ENCODE results near the gene C8B.

C8B gene

GRCh38 chr1:56927986-56928385 lies 37.8 kb downstream of the C8B start:
- no peak for DNase-seq

GRCh38 chr1:56927171-56927570 lies 38.6 kb downstream of the C8B start:
- no peak for DNase-seq

GRCh38 chr1:56925193-56925592 lies 40.6 kb downstream of the C8B start:
- no peak for DNase-seq

DNA sequence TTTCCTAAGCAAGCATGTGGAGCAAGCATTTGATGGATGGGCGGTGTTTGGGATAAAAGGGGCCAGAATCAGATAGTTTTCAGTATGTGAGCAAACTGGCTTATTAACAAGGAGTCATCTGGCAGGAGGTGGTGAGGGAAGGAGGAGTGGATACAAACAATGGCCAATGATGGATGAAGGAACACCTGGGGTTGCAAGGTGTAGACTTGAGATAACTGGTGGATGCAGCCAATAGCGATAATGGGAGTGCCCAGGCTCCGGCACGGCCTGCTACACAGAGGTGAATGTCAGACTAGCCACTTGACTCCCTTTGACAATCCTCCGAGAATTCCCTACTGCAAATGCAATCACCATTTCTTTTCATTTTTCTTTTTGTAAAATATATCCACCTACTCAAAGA lies 41.7 kb downstream of the C8B start:
- no peak for DNase-seq

GRCh38 chr1:56923201-56923600 lies 42.6 kb downstream of the C8B start:
- no peak for DNase-seq

DNA sequence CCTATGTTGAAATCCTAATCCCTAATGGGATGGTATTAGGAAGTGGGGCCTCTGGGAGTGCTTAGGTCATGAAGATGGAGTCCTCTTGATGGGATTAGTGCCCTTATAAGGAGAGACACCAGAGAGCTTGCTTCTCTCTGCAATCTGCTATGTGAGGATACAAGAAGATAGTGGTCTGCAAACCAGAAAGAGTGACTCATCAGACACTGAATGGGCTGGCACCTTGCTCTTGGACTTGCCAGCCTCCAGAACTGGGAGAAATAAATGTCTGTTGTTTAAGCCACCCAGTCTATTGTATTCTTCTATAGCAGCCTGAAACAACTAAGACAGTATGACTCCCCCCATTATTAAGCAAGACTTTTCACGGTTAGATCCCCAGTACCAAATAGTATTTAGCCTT lies 43.3 kb downstream of the C8B start:
- no peak for DNase-seq

GRCh38 chr1:56922070-56922469 lies 43.7 kb downstream of the C8B start:
- no peak for DNase-seq

GRCh38 chr1:56921479-56921878 lies 44.3 kb downstream of the C8B start:
- DNase-seq, result no peak

DNA sequence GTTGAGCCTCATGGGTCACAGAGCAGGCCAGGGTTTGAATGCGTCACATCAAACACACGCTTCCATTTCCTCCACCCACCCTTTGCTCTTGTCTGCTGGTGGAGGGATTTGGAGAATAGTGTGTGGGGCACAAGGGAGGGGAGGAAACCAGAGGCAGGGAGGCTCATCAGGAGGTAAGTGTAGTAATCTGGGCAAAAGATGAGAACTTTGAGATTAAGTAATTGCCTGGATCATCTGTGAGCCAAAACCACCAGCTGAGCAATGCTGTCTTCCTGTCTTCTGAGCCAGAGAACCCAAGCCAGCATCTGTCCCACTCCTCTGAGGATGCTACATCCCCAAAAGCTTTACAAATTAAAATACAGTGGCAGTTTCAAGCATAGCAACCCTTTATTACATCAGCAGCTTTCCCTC lies 45.2 kb downstream of the C8B start:
- no peak for DNase-seq

GRCh38 chr1:56917356-56917755 lies 48.5 kb downstream of the C8B start:
- no peak for DNase-seq

DNA sequence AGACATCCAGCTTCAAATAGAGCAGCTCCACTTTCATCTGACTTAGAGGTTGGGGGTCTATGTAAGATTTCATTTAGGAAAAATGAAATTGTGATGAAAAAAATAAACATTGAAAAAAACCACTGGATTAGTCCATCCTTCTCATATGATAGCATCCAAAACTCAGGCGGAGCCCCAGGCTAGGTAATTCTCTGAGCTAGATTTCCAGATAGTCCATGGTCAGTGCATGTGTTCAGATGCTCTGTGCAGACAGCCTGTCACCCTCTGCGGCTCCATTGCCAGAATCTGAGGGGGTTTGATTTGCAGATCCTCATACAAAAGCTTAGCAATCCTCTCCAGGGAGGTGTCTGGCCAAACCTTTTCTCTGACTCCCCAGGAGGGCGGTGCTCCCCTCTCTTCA lies 49.2 kb downstream of the C8B start:
- no peak for DNase-seq

DNA sequence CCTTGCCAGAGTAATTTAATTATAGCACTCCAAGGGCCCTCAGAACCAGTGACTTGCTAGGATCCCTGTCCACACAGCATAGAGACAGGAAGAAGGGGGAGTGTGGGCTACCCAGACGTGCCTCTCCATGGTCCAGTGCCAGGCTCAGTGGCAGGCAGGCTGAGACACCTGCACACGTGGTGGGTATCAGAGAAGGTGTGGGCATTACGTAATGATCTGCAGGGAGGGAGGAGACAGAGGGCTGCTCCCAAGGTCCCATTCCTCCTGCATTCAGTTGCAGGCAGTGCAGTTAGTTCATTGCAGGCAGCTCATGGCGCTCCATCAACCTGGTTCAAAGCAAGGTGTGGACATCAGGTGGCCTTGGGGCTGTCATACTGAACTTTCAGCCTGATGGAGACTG lies 49.9 kb downstream of the C8B start:
- DNase-seq, result peak in 1 of 3 experiments; percentile 83

- DNase-seq, result no peak
These were observed 53.5 kb downstream of the C8B start for GRCh38 chr1:56912325-56912724.

DNA sequence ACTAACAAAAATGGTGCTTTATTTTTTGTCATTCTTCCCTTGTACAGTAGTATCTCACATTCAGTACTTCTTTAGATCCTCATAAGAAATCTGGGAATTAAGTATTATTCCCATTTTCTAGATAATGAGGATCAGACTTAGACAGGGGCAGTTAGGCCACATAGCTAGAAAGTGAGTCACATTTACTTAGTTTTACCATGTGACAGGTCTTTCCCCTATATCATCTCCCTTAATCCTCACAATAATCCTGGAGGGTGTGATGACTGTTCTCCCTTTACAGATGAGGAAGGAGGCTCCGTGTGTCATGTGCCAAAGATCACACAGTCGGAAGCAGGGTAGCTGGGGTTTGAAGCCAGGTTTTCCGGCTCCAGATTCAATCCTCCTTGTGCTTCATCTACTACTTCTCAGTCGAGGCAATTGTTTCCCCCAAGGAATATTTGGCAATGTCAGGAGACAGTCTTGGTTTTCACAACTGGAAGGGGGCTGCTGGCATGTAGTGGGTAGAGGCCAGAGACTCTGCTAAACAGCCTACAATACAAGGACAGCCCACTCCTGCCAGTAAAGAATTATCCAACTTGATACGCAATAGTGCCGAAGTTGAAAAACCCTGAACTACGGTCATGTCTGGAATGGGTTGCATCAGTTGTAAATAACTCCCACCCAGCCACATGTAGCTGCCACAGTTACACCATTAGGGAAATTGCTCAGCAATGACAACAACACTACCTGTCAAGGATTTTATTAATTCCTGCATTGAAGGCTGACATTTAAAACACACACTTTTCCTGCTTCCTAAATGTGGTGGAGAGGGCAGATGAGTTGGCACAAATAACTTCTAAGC lies 54.5 kb downstream of the C8B start:
- DNase-seq, result no peak

DNA sequence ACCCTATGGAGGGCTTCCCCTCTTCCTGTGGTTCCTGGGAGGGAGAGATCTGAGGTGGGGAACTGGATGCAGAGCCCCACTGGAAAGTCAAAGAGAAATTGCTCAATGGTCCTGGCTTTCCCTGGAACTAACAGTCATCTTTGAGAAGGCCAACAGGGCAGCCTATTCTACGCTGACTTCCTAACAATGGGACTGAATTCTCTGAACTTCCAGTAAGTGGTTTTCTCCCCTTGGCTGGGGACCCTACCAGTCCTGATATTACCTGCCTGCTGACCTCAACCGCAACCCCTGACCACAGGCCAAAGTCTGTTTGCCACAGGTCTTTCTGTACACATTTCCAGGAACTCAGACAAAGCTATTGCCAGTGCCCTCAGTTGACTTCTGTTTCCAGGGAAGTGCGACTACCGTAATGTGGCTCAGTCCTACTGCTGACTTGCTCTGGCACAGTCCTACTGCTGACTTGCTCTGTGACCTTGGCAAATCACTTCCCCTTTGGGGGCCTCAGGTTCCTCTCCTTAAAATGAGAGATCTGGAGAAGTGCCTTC lies 55.3 kb downstream of the C8B start:
- no peak for DNase-seq

- DNase-seq, result no peak
These were observed 57.1 kb downstream of the C8B start for GRCh38 chr1:56908619-56909221.

DNA sequence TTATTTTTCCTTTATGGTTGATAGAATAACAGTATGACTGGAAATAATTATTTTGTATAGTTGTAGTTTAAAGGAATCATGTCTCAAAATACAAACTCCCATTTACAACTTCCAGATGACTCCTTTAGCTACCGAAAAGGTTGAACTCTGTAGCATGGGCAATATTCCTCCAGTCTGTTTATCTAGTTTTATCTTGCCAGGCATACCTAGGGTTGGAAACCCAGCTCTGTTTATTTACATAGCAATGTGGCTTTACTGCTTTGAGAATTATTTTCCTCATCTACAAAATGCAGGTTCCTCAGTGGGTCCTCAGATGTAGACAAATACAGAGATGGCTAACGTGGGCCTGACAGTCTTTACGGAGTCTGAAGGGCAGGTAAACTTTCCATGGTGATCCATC lies 60.1 kb downstream of the C8B start:
- no peak for DNase-seq

DNA sequence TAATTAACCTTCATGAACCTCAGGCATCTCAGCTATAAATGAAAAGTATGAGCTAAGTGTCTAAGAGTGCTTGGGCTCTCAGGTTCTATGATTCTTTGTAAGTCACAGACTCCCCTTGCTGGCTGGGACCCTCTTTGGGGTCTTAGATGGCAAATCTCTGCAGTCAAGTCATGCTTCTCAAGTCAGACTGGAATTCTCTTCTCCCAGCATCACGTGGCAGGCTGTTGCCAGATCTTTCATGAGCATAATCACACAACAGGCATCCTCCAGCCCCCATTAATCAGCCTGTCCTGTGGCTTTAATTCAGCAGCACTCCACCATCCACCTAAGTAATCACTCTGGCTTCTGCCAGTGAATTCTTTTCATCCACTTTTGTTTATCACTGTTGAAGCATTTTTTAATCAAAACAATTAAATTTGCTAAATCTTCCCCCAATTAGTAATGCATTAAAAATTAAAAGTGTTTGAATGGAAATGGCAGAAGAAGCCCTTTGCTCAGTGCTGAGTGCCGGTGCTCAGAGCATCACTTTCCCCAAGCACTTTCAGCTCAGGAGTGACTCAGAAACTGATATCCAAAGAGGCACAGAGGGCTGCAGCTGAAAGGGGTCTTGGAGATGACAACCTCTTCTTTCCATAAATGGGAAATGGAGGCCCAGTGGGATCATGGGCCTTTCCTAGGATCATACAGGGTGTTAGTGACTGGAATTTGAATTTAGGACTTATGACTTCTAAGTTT lies 61.0 kb downstream of the C8B start:
- no peak for DNase-seq

DNA sequence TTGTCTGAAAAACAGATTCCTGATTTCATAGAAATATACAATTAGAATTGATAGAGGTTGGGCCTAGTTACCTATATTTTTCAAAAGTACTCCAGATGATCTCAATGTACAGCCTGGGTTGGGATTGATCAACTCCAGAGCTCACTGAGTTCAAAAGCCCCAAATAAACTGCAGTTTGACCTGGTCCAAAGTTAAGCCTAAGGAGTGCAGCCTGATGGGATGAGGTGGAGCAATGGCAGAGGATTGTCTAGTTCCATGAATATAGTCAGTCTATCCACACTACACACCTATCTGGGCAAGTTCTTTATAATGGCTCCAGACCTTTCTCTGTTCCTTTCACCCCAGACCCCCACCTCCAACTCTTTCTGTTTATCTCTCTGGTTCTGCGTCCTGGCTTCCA lies 62.0 kb downstream of the C8B start:
- no peak for DNase-seq

DNA sequence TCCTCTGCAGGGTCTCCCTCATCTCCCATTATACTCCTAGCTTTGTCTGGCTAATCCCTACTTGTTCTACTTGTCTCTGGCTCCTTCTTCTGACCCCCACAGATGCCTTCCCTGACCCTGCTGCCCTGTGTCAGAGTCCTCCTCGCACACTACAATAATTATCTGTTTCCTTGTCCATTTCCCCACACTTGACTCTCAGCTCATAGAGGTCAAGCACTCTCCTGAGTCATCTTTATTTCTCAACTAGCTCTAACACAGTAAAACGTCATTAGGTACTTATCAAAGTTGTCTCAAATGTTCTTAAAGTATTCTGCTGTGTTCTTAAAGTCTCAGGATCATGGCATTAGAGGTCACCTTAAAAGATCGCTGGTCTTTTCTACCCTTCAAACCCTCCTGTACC lies 64.1 kb downstream of the C8B start:
- DNase-seq, result no peak

- DNase-seq, result no peak
These were observed 66.9 kb downstream of the C8B start for GRCh38 chr1:56898879-56899278.

DNA sequence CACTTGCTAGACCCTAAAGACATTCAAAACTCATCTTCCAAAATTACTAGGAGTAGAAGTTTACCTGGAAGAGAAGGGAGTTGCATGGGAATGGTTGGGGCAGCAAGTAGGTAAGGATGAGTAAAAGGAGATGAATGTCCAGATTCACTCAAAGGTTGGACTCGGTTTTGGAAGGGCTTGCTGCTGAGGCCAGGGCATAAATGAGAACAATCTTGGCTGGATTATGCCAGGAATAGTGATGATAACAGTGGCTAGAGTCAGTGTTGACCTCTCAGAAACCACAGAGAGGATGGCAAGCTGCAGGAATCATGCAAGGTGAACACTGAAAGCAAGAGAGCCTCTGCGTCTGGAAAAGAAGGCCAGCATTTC lies 67.8 kb downstream of the C8B start:
- no peak for DNase-seq

- no peak for DNase-seq
These were observed 68.4 kb downstream of the C8B start for GRCh38 chr1:56897150-56898004.
